Epithelial cell of proximal tubule (primary cell): ENCODE results near the gene PLEKHA8. TPM values are rescaled to one million over a fixed set of nuclear protein-coding genes. Genes with fewer than 3 reads are reported as not detected.
"Not testable (repeated sequence)": the region's sequence is repeated elsewhere in the genome, so short reads cannot be mapped to it uniquely, and the experiment has no call there.

Experiments
- DNase-seq: peaks from one replicate; pipeline ENCODE4 v3.0.0-alpha.2; 2011; ENCODE audit warnings: low read depth
- H3K4me3 ChIP-seq: 2 replicates; pipeline ENCODE4 v1.5.1; 2011; ENCODE audit warnings: low read depth, mild to moderate bottlenecking, low read length
- total RNA-seq: library from RNA; depleted of rRNA; stranded (reverse); fragments of >200 nt; gene quantifications from 2 replicates; pipeline ENCODE4 v1.2.3, GENCODE V29; 2015
- TF ChIP-seq, protein P1 (sequence below): conservative IDR thresholded peaks from 2 replicates; pipeline ENCODE4 v1.5.1; 2012; ENCODE audit warnings: low read depth, mild to moderate bottlenecking, low read length

The PLEKHA8 gene
- total RNA-seq, 1 donor from 2014 or later: 12.2 TPM

DNA sequence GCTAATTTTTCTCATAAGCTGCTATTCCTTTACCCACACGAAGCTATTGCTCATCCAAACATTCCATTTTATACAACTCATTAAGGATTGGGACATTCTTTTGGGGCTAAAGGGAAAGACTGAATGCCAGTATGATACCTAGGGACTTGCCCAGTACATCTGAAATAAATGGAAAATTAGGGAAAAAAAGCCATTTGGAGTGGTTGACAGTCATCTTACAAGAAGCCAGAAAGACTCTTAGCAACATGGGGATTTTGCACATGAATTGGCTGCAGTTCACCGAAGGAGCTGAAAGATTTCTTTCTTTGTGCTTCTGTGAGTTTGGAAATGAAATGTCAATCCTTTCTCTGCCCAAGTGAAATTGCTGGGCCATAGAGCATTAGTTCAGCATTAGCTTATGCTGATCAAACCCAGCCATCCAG lies 63.3 kb downstream of the PLEKHA8 start:
- TF ChIP-seq, protein P1, sequence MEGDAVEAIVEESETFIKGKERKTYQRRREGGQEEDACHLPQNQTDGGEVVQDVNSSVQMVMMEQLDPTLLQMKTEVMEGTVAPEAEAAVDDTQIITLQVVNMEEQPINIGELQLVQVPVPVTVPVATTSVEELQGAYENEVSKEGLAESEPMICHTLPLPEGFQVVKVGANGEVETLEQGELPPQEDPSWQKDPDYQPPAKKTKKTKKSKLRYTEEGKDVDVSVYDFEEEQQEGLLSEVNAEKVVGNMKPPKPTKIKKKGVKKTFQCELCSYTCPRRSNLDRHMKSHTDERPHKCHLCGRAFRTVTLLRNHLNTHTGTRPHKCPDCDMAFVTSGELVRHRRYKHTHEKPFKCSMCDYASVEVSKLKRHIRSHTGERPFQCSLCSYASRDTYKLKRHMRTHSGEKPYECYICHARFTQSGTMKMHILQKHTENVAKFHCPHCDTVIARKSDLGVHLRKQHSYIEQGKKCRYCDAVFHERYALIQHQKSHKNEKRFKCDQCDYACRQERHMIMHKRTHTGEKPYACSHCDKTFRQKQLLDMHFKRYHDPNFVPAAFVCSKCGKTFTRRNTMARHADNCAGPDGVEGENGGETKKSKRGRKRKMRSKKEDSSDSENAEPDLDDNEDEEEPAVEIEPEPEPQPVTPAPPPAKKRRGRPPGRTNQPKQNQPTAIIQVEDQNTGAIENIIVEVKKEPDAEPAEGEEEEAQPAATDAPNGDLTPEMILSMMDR: no peak
- H3K4me3 ChIP-seq: no peak overlapping the region
- DNase-seq: peak; percentile 49

DNA sequence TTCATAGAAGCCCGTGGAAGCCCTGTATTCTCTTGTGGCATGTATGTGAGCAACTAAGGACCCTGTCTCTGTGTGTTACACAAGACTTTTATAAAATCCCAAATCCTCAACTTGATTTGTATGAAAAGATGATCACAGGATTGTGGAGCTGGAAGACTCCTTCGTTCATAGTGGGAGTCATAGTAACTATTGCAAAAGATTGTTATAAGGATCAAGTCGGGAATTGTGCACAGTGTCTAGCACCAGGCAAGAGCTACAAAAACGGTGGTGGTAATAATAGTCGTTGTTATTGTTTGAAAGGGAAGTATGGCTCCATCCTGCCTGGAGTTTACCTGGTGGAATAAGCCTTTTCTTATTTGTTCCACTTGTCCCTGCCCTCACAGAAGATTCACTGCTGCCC lies 63.8 kb downstream of the PLEKHA8 start:
- TF ChIP-seq, protein P1: no peak
- H3K4me3 ChIP-seq: no peak overlapping the region
- no peak for DNase-seq

DNA sequence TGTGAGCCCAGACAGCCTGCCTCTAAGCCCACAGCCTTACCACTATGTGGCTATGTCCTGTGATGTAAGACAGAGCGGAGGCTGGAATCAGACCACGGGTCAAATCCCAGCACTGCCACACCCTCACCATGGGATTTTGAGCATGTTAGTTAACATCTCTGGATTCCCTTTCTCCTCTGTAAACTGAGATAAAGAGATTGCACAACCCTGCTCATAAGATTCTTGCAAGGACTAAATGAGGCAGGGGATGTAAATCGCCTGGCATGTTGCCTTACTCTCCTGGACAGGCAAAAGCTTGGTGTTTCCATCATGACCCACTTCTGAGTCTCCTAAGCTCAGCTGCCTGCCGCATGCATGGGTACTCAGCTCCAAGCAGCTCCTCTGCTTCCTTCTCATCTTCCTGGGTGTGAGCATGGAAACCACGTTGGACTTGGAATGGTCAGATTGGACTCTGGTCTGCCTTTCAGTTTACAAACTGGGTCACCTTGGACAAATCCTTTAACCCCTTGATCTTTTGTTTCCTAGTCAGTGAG lies 65.3 kb downstream of the PLEKHA8 start:
- no peak for DNase-seq
- TF ChIP-seq, protein P1: no peak
- H3K4me3 ChIP-seq: no peak overlapping the region

DNA sequence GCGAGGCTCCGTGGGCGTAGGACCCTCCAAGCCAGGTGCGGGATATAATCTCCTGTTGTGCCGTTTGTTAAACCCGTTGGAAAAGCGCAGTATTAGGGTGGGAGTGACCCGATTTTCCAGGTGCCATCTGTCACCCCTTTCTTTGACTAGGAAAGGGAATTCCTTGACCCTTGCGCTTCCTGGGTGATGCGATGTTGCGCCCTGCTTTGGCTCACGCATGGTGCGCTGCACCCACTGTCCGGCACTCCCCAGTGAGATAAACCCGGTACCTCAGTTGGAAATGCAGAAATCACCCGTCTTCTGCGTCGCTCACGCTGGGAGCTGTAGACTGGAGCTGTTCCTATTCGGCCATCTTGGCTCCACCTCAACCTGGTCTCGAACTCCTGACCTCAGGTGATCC lies 70.4 kb downstream of the PLEKHA8 start:
- not testable (repeated sequence) for DNase-seq

DNA sequence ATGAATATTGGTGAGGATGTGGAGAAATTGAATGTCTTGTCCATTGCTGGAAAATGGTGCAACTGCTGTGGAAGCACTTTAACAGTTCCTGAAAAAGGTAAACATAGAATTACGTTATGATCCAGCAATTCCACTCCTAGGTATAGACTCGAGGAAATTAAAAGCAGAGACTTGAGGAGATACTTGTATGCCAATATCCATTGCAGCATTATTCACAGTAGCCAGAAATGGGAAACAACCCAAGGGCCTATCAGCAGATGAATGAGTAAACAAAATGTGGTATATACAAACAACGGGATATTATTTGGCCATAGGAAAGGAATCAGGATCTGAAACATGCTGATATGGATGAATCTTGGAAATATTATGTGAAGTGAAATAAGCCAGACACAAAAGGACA lies 74.1 kb downstream of the PLEKHA8 start:
- TF ChIP-seq, protein P1: no peak
- no peak for DNase-seq
- no peak overlapping the region for H3K4me3 ChIP-seq

More for the DNA sequence above, 70.4 kb downstream of the PLEKHA8 start:
- H3K4me3 ChIP-seq: not testable (repeated sequence)

DNA sequence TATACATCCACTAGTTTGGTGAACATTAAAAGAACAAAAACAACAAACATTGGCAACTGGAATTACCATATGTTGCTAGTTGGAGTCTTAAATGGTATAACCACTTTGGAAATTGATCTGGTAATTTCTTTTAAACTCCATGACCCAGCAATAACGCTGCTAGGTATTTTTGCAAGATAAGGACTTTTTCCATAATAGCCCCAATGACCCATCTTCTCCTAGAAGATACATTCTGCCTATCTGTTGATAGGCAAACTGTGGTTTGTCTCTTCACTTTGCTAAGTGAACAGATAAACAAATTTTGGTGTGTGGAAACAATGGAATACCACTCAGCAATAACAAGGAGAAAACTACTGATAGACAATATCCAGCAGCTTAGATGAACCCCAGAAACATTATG lies 75.9 kb downstream of the PLEKHA8 start:
- no peak for DNase-seq
- TF ChIP-seq, protein P1: no peak
- H3K4me3 ChIP-seq: no peak overlapping the region

DNA sequence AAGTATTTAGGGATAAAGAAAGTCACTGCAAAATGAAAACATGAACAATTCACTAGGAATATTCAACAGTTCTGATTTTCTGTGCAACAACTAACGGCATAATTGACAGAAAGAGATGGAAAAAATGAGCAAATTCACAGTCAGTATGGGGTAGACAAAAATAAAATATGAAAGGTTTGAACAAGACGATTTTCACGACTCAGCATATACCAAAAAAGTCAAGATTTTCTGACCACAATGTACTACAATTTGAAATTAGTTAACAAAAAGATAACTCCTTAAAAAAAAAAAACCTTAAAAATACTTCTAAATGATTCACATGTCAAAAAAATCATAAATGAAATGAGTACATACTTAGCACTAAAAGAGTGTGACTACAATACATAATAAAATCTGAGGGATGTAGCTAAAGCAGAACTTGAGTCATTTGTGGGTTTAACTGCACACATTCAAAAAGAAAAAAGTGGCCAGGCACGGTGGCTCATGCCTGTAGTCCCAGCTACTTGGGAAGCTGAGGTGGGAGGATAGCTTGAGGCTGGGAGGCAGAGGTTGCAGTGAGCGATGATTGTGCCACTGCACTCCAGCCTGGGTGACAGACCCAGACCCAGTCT lies 84.0 kb downstream of the PLEKHA8 start:
- DNase-seq: no peak
- TF ChIP-seq, protein P1: no peak
- H3K4me3 ChIP-seq: no peak overlapping the region
